SKM-1 treated with dmso at 0.1 percent for 144 hours (cell line): ENCODE measurements around the gene PRKAG2.
A peak's percentile ranks its signal among the peaks of the same experiment; 100 is the strongest.

Source experiments
- DNase-seq: peaks from one replicate; lab custom pipeline; 2025; ENCODE audit not compliant: unreplicated experiment; lab: John Stamatoyannopoulos, UW

Gene PRKAG2

GRCh38 chr7:151570366-151570915 is 306.5 kb downstream of the PRKAG2 start:
- DNase-seq: no peak

DNA sequence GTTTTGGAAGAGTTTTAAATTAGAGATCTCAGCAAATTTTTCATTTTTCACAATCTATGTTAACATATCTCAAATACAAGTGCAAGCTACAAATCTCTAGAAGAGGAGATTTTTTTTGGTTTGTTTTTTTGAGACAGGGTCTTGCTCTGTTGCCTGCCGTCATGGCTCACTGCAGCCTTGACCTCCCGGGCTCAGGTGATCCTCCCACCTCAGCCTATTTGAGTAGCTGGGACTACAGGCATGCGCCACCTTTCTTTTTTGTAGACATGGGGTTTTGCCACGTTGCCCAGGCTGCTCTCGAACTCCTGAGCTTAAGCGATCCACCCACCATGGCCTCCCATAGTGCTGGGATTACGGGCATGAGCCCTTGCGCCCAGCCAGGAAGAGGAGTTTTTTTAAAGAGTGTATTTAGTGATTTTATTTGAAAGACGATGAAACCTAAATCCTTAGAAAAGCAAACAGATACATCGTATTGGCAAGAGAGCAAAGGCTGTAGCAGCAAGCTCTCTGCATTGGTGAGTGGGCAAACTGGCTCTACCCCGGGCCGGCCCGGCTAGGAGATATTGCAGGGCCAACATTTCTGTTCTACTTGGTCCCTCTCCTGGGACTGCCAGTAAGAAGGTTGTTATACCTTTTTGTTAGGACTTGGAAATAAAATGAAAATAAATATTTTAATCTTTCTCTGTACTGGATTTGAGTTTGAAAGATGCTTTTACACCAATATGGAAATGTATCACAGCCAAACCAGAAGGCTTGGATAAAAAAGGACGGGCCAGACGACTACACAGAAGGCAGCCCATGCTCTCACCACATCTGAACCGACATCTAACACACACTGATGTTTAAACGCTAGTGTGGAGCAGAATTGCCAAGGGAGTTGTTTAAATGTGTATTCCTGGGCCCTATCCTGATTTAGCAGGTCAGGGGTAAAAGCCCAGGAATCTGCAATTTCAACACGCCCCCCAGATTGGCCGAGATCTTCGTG is 307.7 kb downstream of the PRKAG2 start:
- DNase-seq: no peak

DNA sequence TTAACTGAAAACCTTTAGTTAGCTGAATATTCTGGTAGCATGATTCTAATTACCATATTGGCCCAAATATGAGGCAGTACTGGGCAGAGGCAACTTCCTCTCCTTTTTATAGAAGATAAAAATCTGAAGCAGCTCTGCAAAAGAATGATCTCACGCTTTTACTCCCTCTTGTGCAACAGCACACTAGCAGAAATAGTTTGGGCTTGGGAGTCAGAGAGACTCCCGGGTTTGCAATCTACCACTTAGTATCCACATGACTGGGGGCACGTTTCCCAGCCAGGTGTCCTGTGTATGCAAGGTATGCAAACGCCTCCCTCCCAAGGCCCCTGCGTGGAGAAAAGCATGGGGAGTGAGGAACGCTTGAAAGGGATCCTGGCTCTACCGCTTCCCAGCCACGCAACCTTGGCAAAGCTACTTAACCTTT is 310.0 kb downstream of the PRKAG2 start:
- DNase-seq: peak; percentile 18

DNA sequence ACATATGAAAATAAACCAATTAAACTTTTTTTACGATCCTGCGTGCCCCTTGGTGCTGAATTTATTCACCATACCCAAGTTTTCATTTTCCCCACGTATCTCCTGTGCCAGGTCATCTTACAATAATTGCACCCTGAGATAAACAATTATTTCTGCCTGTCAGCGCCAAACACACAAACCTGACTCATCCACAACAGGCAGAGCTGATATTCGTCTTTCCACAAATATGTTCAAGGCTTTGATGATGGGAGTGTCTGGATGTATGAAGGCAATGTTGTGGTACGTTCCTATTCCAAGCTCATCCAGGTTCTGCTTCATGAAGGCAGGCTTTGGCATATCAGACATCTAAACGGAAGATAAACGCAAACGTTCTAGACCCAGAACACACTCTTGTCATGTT is 311.4 kb downstream of the PRKAG2 start:
- DNase-seq: no peak

- no peak for DNase-seq
Measured at GRCh38 chr7:151560243-151560642, 316.7 kb downstream of the PRKAG2 start.

DNA sequence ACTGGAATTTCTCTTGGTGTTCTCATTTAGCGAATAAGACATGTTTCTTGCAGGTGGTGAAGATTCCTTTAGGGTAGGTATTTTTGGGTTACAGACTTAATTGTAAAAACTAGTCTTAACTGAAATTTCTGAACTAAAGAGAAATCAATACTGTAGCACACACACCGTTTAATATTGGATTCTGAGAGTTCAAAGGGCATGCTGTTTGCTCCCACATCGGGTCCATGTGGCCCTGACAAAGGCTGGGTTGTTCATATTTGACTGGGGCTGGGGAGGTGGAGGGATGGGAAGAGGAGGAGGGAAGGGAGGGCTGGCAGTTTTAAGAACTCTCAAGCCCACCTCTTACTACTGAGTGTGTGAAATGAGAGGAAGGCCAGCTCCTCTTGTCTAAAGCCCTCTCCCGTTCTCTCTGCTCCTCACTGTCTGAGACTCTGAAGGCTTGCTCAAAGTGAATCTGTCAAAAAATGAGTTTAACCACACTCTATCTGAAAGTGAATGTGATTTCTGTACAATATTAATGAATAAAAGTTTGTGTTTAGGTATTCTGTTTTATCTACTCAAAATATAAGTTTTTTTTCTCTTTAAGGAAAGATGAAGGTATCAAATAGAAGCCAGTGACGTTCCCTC is 317.2 kb downstream of the PRKAG2 start:
- DNase-seq: no peak

DNA sequence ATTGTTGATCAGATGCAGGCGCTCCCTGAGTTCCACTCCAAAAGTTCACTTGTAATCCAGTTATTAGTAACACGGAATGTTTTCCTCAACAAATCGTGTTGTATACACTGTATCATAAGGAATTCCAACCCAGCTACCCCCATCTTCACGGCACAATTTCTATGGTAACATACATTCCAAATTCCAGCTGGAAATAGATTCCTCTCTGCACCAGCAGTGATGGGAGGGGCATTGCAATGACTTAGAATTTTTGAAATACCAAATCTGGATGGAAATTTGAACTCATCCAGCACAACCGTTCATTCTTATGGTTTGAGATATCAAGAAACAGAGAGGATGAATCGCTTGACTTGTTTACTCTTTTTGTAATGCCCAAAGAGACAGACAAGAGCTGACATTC is 318.3 kb downstream of the PRKAG2 start:
- DNase-seq: no peak

DNA sequence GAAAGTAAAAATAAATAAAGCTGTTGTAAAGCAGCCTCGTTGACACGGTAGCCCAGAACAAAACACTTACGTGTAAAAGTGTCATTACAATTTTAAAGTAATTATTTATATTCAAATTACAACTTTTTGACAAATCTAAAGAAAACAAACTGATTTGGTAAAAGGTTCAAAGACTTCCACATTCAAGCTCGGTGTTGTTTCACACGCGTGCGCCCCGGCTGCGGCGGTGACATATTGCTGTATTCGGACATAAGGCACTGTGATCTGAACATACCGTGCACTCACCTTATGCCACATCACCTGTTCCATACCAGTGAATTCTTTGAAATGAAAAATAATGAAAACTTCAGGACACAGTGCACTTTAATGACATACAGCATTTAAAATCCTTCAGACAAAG is 320.3 kb downstream of the PRKAG2 start:
- no peak for DNase-seq

GRCh38 chr7:151553356-151553755 is 323.6 kb downstream of the PRKAG2 start:
- no peak for DNase-seq

GRCh38 chr7:151552352-151553028 is 324.4 kb downstream of the PRKAG2 start:
- no peak for DNase-seq

- DNase-seq: no peak
Measured at GRCh38 chr7:151551820-151552219, 325.1 kb downstream of the PRKAG2 start.

DNA sequence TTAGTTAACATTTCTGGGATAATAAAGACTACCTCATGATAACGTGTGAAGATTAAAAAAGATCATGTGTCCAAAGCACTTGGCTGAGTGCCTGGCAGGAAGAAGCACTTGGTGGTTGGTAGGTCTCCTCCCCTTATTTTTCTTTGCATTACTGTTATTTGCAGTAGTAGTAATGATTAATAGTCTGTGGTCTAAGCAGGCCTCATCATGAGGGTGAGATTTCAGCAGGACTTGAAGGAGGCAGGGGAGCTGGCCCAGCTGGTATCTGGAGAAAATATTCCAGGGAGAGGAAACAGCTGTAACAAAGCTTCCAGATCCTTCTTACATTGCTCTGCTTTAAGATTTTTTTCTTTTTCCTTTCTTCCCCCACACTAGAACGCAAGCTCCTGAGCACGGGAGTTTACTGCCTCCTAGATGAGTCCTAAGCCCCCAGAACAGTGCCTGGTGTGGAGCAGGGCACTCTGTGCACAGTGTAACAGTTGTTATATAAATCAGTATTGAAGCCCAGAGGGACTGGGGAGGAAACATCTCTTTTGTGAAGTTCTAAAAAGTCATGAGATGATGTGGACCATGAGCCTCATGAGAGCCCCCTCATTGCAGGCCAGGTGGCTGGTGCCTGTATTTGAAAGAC is 326.1 kb downstream of the PRKAG2 start:
- no peak for DNase-seq

GRCh38 chr7:151549644-151550043 is 327.3 kb downstream of the PRKAG2 start:
- no peak for DNase-seq

DNA sequence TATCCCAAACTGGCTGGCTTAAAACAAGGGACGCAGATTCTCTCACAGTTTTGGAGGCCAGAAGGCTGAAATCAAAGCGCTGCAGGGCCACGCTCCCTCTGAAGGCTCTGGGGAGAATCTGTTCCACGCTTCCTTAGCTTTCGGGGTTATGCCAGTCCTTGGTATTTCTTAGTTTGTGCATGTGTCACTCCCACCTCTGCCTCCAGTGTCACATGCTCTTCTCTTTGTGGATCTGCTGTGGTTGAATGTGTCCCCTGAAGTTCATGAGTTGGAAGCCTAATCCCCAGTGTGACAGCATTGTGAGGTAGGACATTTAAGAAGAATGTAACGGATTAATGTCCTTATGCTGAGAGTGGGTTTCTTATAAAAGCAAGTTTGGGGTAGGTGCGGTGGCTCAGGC is 327.8 kb downstream of the PRKAG2 start:
- DNase-seq: no peak

DNA sequence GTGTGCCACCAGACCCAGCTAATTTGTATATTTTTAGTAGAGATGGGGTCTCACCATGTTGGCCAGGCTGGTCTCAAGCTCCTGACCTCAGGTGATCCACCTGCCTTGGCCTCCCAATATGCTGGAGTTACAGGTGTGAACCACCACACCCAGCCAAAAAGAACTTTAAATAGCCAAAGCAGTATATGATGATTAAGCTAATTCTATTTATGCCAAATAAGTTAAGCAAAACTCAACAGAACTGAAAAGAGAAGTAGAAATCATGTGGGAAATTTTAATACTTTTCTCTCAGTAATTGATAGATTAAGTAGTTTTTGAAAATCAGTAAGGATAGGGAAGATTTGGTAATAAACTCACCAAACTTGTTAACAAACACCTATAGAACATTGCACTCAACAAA is 332.7 kb downstream of the PRKAG2 start:
- DNase-seq: no peak

GRCh38 chr7:151542606-151543130 is 334.2 kb downstream of the PRKAG2 start:
- no peak for DNase-seq

DNA sequence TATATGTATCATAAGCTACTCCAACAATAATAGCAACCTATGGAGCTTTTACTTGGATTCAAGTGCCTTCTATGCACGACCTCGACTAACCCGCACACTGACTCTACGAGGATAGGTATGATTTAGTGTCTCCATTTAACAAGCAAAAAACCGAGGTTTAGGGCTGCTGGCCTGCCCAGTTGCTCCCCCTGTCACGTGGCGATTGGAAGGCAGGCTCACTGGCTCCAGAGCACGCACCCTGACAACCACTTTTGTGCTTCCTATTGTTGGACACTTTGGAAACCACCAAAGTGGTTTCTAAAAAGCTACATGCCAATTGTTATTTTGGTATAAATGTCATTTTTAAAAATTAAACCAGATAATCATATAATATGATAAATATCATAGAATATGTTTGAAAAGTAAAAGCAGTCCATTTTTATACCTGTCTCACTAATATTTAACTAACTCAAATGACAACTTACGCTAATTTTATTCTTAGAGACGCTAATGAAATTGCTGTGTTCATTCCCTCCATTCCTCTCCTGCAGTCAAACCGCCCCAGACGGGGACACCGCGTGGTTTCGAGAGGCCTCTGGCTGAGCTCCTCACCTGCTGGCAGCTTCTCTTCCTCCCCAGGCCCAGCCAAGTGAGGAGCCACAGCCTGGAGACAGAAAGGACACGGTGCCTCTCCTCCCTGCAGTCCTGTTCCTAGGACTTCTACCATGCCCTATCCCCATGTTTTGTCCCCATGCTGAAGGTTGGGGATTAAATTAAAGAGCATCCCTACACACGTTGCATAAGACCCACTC is 335.0 kb downstream of the PRKAG2 start:
- DNase-seq: no peak

DNA sequence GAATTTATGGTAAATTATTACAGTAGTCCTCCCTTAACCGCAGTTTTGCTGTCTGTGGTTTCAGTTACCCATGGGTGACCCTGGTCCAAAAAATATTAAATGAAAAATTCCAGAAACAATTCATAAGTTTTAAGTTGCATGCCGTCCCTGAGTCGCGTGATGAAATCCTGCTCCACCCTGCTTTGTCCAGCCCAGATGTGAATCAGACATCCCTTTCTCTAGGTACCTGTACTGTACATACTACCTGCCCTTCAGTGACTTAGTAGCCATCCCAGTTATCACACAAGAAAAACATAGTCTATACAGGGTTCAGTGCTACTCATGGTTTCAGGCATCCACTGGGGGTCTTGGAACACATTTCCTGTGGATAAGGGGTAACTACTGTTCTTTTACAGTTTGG is 336.8 kb downstream of the PRKAG2 start:
- no peak for DNase-seq

DNA sequence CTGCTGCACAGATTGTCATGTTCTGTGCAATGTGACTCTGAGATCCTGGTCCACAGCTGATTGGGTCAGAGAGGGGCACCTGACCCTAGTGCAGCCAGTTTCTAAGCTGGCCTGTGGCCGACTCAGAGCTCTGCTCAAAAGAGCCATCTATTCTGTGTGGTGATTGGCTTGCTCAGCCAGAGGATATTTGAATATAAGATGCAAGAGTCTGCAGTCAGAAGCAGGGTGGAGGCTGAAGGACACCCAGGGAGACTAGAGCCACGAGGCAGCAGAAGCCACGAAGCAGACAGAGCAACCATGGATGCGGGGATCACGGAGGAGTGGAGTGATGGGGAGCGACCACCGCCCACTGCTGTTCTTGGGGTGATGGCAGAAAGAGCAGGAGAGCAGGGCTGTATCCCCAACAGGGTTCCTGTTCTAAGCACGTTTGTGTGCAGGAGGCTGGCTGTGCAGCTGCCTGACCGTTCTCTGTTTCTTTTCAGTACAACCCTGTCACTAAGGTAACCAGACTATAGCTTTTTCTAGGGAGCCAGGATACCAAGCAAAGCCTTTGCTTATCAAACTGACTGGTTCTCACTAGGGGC is 337.7 kb downstream of the PRKAG2 start:
- no peak for DNase-seq
